Right atrium auricular region (tissue), 2 donors: ENCODE measurements around the gene C11orf21. TPM values are rescaled to one million over a fixed set of nuclear protein-coding genes. Genes with fewer than 3 reads are reported as not detected.

Source experiments
- DNase-seq: peaks from one replicate; pipeline ENCODE4 v3.0.0-alpha.2; 2019; ENCODE audit warnings: low spot score
- H3K27ac ChIP-seq, 2 donors: fragments of 200-600 bp; sonication (generic); 1 replicate in 1 of 2; 2 replicates in 1 of 2; pipeline ENCODE4 v1.5.1; 2016 to 2019
- H3K27me3 ChIP-seq, 2 donors: fragments of 200-600 bp; sonication (generic); one replicate each; pipeline versions ENCODE4 v1.5.1 to v1.6.0; 2017 to 2019
- H3K36me3 ChIP-seq: fragments of 200-600 bp; sonication (generic); one replicate; pipeline ENCODE4 v1.5.1; 2016
- H3K4me1 ChIP-seq, 2 donors: fragments of 200-600 bp; sonication (generic); one replicate each; pipeline versions ENCODE4 v1.5.1 to v1.6.0; 2017 to 2019
- H3K4me3 ChIP-seq, 2 donors: fragments of 200-600 bp; sonication (generic); 1 replicate in 1 of 2; 2 replicates in 1 of 2; pipeline ENCODE4 v1.5.1; 2017 to 2019; ENCODE audit warnings: mild to moderate bottlenecking in 1 of 2, moderate library complexity in 1 of 2
- H3K9me3 ChIP-seq, 2 donors: fragments of 200-600 bp; sonication (generic); one replicate each; pipeline ENCODE4 v1.5.1; 2019
- total RNA-seq, 2 donors: library from RNA; depleted of rRNA; stranded (reverse); fragments of >200 nt; gene quantifications; one replicate each; pipeline ENCODE4 v1.1.0, GENCODE V29; 2016
- TF ChIP-seq, protein P1 (sequence below), 2 donors: fragments of 200-600 bp; sonication (generic); IDR thresholded peaks; one replicate each; pipeline ENCODE4 v1.5.1; 2019; ENCODE audit warnings: antibody characterized with exemption in 2 of 2

Gene C11orf21
- 10 to 100 TPM in 1 of 2 donors, 1 to 10 TPM in 1; 1.4 to 11.9 TPM for total RNA-seq

DNA sequence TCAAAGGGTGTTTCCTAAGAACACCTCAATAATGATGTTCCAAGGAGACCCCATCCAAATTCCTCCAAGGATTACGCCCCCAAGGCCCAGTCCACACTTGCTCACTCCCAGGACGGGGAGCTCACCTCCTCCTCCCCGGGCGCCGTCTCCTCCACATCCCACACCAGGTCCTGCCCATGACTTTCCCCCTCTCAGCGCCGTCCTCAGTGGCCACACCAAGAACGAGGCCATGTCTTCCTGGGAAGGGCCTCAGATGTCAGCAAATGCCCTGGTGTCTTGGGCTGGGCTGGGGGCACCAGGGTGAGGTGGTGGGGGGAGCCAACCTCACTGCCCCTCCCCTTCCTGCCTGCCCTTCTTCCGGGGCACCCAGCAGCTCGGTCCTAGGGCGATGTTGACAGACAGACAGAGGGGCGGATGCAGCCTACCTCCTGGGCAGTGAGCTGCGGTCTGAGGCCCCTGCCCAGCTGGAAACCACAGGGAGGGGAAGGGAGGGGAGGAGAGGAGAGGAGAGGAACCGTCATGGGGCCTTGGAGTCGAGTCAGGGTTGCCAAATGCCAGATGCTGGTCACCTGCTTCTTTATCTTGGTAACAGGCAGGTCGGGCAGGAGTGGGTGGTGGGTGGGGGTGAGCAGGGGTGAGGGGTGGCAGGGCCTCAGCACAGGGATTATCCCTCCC, at the start of gene C11orf21, which contains the start of gene TSPAN32:
C11orf21 (minus strand) TSS at position 288 of the 675 bp plus-strand sequence; CDS start at position 178, 110 bp downstream.
TSPAN32 (plus strand) TSS at position 383 of the 675 bp plus-strand sequence; CDS start at position 520, 137 bp downstream.
- no peaks in the 10 kb centered on the region for H3K27me3 ChIP-seq

DNA sequence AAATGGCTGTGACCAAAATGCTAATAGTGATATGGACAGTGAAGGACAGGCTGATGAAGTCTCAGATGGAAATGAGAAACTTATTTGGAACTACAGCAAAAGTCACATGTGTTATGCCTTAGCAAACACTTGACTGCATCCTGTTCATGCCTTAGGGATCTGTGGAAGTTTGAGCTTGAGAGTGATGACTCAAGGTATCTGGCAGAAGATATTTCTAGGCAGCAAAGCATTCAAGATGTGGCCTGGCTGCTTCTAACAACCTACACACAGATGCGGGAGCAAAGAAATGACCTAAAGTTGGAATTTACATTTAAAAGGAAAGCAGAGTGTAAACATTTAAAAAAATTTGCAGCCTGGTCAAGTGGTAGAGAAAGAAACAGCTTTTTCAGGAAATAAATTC, 47.3 kb upstream of the C11orf21 start:
- Histone ChIP-seq H3K9me3 (peaks cover 0 to 12% of the 10 kb centered on the region in 2 donors), H3K4me3 (no peak overlapping the region), H3K27me3 (no peaks in the 10 kb centered on the region), H3K27ac (no peak overlapping the region), H3K36me3 (no peaks in the 10 kb centered on the region), H3K4me1 (no peaks in the 10 kb centered on the region)
- DNase-seq = no peak
- TF ChIP-seq, protein P1, sequence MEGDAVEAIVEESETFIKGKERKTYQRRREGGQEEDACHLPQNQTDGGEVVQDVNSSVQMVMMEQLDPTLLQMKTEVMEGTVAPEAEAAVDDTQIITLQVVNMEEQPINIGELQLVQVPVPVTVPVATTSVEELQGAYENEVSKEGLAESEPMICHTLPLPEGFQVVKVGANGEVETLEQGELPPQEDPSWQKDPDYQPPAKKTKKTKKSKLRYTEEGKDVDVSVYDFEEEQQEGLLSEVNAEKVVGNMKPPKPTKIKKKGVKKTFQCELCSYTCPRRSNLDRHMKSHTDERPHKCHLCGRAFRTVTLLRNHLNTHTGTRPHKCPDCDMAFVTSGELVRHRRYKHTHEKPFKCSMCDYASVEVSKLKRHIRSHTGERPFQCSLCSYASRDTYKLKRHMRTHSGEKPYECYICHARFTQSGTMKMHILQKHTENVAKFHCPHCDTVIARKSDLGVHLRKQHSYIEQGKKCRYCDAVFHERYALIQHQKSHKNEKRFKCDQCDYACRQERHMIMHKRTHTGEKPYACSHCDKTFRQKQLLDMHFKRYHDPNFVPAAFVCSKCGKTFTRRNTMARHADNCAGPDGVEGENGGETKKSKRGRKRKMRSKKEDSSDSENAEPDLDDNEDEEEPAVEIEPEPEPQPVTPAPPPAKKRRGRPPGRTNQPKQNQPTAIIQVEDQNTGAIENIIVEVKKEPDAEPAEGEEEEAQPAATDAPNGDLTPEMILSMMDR (IDR thresholded peaks at IDR 0.05) = no peak

More for the DNA sequence above, at the start of gene C11orf21, which contains the start of gene TSPAN32:
- Histone ChIP-seq H3K4me3 (peak within 1 kb of the TSS; percentile 13 to 41), H3K9me3 (no peaks in the 10 kb centered on the region), H3K27ac (peak within 1 kb of the TSS; percentile 83 to 87), H3K4me1 (peaks cover 0 to 61% of the 10 kb centered on the region in 2 donors), H3K36me3 (no peaks in the 10 kb centered on the region)
- peak; percentile 59 for DNase-seq
- TF ChIP-seq, protein P1 (IDR thresholded peaks at IDR 0.05) = no peak

DNA sequence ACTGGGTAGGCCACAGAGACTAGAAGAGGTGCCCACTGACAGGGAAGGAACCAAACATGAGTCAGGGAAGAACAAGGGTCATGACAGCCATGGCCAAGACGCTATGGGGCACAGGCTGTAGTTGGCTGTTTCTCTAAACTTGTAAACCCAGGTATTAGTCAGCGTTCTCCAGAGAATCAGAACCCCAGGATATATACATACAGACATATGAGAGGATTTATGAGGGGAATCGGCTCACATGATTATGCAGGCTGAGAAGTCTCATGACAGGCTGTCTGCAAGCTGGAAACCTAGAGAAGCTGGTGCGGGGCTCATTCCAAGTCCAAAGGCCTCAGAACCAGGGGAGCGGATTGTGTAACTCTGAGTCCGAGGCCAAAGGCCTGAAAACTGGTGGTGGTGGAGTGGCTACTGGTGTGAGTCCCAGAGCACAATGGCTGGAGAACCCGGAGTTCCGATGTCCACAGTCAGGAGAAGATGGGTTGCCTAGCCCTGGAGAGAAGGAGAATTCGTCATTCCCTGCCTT, 45.7 kb upstream of the C11orf21 start:
- no peak overlapping the region for H3K27ac ChIP-seq
- no peaks in the 10 kb centered on the region for H3K36me3 ChIP-seq
- TF ChIP-seq, protein P1 (IDR thresholded peaks at IDR 0.05) = no peak
- peaks cover 0 to 12% of the 10 kb centered on the region in 2 donors for H3K9me3 ChIP-seq
- DNase-seq = no peak
- no peaks in the 10 kb centered on the region for H3K4me1 ChIP-seq
- no peaks in the 10 kb centered on the region for H3K27me3 ChIP-seq
- no peak overlapping the region for H3K4me3 ChIP-seq

DNA sequence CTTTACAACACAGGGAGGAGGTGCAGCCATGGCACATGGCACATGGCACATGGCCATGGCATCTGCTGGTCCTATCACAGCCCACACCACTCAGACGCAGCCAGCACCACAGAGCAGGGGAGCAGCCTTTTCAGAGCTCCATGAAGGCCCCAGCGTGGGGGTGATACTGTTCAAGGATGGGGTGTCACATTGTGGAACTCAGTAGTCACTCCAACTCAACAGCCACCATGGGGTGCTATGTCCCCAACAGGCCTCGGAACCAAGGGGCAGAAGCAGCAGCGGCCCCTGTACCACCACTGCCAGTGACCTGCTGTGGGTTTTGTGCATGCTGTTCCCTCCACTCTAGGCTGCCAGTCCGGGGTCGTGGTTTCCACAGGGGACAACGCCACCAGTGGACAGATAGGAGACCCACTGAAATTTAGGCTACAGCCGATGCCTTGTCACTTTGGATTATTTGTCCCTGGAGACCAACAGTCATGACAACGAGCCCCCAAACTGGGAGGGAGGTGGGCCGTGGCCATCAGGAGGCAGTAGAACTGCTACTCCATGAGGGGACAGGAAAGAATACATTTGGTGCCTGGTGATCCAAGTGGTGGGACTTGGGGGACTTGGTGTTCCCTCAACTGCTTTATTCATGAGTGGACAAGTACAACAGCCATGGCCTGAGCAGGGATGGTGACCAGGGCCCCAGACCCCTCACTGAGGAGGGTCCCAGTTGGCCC, 45.0 kb upstream of the C11orf21 start:
- Histone ChIP-seq H3K4me1 (no peaks in the 10 kb centered on the region), H3K4me3 (no peak overlapping the region), H3K27ac (no peak overlapping the region), H3K36me3 (no peaks in the 10 kb centered on the region), H3K9me3 (peaks cover 0 to 12% of the 10 kb centered on the region in 2 donors), H3K27me3 (no peaks in the 10 kb centered on the region)
- TF ChIP-seq, protein P1 (IDR thresholded peaks at IDR 0.05) = no peak
- DNase-seq = no peak

DNA sequence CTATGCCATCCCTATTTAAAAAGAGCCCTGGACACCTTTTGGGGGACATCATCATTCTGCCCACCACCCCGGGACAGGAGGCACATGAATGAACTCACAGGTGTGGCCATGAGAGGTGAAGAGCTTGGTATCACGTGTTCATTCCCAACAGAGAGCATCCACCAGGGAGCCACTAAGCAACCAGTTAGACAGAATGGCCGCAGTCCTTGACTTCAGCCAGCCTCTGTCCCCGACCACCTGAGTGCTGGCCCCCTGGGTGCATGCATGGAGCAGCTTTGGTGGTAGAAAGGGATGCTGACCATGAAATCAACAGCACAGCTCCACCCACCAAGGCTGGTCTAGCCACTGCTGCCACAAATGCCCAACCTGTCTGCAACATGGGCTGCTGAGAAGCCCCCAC, 44.3 kb upstream of the C11orf21 start:
- DNase-seq = no peak
- Histone ChIP-seq H3K27me3 (no peaks in the 10 kb centered on the region), H3K36me3 (no peaks in the 10 kb centered on the region), H3K4me1 (no peaks in the 10 kb centered on the region), H3K9me3 (peaks cover 0 to 12% of the 10 kb centered on the region in 2 donors), H3K27ac (no peak overlapping the region), H3K4me3 (no peak overlapping the region)
- TF ChIP-seq, protein P1 (IDR thresholded peaks at IDR 0.05) = no peak
